NCI-H510A treated with DMSO at 0.1 percent for 48 hours (cell line): ENCODE measurements around the gene COL4A1.

Experiments
- DNase-seq: peaks from one replicate; lab custom pipeline; 2025; lab: John Stamatoyannopoulos, UW

COL4A1 gene

GRCh38 chr13:110236431-110236830 is 70.5 kb downstream of the COL4A1 start:
- no peak for DNase-seq

- no peak for DNase-seq
These were observed 72.4 kb downstream of the COL4A1 start for GRCh38 chr13:110234532-110234931.

DNA sequence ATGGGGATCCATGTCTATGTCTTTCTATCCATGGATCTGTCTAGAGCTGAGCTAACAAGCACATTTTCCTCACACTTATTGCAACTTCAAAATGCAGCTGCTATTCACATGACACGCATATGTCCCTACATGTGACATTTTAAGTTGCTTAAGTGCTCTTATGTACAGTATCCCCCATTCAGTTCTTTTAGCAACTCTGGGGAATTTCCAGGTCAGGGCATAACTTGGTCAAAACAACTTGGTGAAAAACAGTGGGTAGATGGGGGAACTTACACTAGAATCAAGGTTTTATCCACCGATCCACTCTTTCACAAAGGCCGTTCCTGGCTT is 73.0 kb downstream of the COL4A1 start:
- DNase-seq, result no peak

GRCh38 chr13:110233181-110233950 is 73.6 kb downstream of the COL4A1 start:
- DNase-seq, result no peak

GRCh38 chr13:110232756-110233155 is 74.2 kb downstream of the COL4A1 start:
- no peak for DNase-seq

- DNase-seq, result no peak
These were observed 74.8 kb downstream of the COL4A1 start for GRCh38 chr13:110232142-110232541.

DNA sequence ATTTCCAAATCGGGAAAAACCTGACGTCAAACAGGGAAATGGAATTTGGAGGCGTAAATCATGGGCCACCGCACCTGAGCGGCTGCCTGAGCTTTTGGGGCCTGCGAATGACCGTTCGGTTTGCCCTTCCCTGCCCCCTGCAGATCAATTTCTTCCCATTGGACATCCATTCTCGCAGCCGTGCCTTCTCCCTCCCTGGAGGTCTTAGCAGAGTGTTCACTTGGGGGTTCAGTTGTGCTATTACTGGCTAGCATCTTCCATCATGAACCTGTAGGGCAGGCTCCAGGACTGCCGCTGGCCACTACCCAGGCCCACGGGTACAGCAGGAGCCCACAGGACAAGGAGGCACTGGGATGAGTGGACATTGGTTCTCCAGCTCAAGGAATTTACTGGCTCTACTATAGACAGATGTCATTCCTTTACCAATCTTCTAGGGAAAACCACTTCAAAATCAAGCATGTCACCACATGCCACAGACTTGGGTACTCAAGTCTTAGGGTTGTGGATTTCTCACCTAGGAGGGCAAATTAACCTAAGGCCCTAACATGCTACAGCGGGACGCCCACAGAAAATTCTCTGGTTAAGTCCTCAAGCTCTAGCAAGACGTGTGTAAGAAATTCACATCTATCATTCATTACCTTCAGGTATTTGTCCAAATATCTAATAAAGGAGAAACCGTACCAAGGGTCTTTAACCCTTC is 75.5 kb downstream of the COL4A1 start:
- DNase-seq, result no peak

- peak; percentile 31 for DNase-seq
These were observed 76.2 kb downstream of the COL4A1 start for GRCh38 chr13:110230661-110231347.

GRCh38 chr13:110229905-110230563 is 76.9 kb downstream of the COL4A1 start:
- DNase-seq, result no peak

DNA sequence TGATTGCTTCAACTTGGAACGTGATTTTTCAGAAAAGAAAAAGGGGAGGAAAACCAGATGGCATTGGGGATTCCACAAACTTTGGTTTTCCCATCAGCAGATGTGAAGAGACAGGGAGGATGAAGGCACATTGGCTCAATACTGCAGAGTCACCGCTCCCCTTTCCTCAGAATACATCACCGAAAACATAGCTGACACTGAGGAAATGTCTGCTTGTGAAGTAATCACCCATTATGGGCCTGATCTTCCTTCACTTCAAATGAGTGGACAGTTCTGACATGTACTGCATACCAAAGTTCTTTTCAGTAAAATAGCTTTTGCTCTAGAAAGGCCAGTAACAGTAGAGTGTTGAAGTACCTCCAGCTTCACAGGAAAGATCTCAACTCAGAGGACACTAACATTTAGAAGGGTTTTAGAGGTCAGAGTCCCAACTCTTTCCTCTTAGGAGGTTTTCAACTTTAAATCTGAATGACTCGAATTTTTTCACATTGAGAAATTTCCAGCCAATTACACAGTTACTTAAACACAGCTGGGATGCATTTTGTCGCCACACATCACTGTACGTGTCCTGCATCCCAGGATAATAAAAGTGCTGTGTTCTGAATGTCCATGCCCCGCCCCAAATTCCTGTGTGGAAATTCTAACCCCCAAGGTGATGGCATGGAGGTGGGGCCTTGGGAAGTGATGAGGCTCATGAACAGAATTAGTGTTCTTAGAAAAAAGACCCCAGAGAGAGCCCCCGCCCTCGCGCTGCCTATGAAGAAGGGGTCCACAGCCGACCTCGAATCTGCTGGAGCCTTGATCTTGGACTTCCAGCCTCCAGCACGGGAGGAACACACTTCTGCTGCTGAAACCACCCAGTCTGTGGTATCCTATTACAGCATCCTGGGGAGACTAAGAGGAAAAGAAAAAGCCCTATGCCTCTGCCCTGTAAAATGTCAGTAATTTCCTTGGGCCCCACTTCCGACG is 77.7 kb downstream of the COL4A1 start:
- DNase-seq, result no peak

- no peak for DNase-seq
These were observed 78.9 kb downstream of the COL4A1 start for GRCh38 chr13:110227864-110228643.

DNA sequence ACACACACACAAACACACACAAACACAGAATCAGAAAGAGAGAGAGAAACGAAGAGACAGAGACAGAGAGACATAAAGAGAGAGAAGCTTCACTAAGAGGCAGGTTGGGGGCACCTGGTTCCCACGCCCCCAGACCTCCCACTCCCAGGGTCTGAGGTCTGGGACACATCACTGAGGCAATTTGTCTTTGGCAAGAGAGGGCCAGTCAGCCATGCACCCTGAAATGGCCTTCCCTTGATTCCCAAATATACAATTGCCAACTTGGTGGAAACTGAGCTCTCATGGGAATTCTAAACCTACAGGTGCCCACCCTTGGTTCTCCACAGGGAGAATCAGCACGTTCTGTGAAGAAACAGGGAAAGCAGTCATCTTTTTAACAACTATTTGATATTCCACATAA is 79.5 kb downstream of the COL4A1 start:
- DNase-seq, result no peak

DNA sequence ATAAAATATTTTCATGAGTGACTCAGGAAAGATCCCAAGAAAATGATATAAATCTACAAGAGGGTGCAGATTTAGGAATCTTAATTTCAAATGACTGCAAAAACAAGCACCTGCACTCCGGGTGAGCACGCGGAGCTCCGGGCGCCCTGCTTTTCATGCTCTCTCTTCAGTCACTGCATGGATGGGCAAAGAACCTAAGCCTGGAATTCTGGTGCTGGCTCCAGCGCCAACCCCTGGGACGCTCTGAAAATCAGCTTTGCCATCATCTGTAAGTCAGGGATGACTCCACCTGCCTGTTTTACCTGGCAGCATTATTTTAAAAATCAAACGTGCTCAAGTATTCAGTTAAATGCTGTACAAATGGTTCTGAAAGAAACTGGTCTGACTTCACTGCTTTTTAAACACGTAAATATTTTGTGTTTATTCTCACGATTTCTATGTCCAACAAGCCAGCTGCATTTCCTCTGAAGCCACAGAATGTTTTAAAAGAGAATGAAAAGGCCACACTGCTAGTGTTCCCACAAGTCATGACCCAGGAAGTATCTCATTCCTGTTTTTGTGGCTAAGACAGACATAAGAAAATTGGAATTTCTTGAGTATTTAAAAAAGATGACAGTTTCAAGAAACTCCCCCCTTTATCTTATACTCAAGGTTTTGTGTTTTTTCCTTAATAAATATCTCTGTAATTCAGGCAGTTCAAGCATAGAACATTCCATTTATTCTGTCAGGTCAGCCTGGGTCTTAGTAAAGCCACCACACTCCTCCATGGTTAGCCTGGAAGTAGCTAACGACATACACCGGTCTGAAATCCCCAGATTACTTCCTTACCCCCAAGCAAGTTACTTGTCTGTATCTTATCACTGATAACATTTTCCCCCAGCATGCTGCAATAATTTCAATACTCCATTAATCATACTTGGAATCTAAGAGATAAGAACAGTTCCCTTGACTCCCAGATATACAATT is 81.1 kb downstream of the COL4A1 start:
- no peak for DNase-seq

- DNase-seq, result no peak
These were observed 82.0 kb downstream of the COL4A1 start for GRCh38 chr13:110225003-110225402.

DNA sequence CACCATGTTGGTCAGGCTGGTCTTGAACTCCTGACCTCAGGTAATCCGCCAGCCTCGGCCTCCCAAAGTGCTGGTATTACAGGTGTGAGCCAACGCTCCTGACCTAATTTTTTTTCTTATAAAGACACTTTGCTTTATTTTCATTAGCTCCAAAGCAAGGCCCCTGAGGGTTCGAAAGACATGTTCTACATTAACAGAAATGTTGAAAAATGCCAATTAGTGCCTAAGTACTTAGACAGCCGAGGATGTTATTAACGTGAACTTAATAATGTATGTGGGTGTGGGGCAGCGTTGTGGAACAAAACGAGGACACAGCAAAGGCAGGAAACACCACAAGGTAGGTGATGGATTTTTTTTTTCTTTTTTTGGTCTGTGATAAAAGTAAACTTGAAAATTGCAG is 82.4 kb downstream of the COL4A1 start:
- DNase-seq, result no peak

DNA sequence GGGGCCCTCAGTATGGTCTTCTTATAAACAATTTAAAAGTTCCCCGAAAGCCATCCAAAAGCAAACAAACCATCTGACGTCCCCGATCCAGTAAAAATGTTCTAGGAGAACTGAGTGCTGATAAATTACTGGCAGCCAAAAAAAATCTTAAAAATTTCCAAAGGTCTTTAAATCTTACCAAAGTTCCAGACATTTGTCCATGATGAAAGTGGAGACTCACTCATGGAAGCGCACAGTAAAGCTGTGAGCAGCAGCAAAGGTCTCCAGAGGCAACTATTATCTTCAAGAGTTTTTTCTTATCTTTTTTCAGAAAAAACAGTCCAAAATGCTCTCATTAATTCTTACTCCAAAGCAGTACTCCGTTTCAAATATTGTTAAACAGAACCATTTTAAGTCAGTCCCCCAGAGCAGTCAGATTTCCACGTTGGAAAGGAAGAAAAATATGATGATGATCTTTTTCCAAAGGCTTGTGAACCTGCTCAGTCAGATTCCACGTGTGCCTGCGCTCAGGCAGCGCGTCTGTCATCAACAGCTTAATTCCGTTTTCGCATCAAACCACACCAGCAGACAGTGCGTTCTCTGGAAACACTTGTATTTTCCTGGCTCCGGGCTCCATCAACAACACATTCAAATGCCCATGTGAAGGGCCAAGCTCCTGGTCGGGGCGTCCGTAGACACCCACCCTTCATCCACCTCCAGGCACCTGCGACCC is 85.4 kb downstream of the COL4A1 start:
- DNase-seq, result no peak

DNA sequence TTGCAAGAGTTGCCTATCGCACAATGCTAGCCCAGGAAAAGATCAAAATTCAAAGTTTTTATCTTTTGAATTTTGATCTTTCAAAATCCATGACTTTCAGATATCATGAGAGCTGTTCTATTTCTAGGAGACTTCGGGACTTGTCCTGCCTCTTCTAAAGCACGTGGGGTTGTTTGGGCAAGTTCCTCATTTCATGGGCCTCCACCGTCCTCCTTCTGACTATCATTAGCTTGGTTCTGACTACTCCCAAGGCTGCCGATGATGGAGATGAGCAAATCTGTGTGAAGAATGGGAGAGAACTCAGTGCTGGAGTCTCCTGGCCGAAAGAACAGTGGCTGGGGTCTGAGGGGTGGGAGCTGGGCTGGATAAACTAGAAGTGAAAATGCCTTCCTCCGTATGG is 86.5 kb downstream of the COL4A1 start:
- DNase-seq, result no peak

- DNase-seq, result no peak
These were observed 88.3 kb downstream of the COL4A1 start for GRCh38 chr13:110218581-110219201.
